GM21529 (cell line): ENCODE data around the gene CCDC178.

Source experiments
- ATAC-seq: cut with Tn5 transposase; IDR thresholded peaks from one replicate; pipeline ENCODE4 v1.9.1; 2021; ENCODE audit not compliant: unreplicated experiment

The CCDC178 gene

DNA sequence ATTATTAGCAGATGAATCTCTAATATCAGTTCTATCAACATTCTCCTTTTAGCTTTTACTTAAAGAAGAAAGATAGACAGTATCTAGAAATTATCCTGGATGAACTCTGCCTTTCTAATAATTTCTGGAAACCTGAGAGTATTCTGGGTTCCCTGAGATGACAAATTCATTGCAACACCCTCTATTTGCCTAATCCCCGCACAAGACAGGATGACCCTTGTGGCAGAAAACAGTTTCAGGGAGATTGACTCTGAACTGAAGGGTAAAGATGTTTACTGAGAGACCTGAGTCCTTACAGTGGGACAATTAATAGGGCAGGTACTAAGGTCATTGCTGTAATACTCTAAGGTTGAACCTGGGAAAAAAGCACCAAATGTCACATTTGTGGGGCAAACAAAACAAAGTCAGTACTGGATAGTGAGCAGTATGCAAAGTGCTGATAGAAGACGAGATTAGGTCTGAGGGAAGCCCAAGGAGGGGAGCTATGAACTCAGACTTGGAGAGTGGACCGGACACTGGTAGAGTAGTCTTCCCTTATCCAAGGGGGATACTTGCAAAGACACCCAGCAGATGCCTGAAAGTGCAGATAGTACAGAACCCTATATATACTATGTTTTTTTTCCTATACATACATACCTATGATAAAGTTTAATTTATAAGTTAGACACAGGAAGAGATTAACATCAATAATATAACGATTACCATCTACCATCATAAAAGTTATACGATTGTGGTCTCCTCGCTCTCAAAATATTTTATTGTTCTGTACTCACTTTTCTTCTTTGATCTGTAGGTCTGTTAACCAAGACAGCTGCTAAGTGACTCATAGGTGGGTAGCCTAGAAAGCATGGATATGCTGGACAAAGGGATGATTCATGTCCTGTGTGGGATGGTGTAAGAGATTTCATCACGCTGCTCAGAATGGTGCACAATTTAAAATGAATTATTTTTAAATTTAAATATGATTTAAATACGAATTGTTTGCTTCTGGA is 519.4 kb downstream of the CCDC178 start:
- no peak for ATAC-seq

DNA sequence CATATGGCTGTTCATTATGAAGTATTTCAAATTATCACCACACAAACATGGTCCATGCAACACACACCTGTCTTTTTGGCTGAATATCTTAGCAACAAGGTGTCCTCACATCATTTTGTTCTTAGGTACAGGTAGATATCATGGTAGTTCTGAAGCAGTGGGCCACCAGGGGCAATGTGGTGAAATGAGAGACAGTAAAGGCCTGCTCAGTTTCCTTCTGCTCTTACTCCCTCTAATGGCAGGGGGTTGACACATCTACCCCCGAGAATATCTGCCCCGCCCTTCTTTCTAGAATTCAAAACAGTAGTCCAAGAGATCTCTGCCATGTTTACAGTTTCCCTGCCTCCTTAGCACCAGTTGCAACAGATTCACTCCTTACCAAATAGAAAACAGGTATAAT is 520.7 kb downstream of the CCDC178 start:
- peak; percentile 97 for ATAC-seq

DNA sequence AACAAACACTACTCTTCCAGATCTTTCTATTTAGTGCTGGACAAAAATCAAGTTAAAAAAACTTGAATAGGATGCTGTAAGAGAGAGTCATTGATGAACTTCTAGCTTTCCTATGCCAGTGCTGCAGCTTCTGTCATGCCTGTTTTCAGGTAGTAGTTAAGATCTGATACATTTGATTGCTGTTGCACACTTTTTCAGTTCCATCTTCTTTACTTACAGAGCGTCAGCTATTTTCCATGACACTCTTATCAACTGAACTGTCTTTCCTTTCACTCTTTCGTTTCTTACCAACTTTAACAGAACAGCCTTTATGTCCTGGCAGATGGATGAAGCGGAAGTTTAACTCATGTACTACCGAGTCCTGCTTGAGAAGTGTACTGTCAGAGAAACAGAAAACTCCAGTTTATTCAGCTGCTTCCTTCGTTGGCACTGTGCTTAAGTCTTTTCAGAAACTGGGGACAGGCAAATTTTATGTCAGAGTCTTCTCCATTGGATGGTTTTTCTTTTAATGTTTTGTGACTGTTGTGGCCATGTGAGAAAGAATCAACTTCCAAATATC is 521.8 kb downstream of the CCDC178 start:
- ATAC-seq, result no peak

DNA sequence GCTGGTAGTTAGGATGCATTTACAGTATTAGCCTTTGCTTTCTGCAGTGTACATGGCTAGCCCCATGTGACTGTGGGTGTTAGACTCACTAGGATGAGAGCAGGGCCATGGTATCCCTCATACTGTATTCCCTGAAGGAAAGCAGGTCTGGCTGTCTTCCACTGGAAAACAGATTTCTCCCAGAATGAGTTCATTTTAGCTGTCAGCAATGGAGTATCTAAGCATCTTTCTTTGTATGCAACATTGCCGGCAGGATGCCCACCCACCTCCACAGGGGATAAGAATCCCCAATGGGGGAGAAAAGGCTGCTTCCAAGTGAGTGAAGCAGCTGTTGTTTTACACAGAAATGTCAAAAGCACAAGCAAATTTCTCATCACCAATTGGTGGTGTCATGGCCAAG is 525.0 kb downstream of the CCDC178 start:
- ATAC-seq, result no peak

DNA sequence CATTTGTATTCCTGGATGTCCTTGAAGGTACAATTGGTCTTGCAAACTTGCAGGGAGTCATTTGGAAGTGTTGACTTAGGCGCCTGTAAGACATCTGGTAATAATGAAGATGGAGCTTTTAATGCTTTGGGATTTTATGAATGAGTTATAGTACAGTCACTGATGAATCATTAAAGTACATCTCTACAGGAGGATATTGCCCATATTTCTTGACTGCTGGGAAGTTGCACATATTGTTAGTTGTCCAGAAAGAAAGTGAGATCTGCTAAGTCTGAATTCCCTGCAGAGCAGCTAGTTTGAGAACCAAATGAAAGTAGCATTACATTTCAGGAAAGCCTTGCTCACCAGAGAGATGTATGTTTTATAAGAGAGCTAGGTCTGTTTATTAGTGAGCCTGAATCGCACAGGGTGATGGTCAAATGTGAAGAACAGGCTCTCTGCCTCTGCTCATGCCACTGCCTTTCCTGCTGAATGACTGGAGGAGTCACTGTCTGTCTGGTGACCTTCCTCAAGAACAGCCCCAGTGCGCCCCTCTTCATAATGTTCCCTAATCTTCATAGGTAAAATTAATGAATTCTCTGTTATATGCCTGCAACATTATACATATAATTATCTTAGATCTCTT is 528.7 kb downstream of the CCDC178 start:
- no peak for ATAC-seq

DNA sequence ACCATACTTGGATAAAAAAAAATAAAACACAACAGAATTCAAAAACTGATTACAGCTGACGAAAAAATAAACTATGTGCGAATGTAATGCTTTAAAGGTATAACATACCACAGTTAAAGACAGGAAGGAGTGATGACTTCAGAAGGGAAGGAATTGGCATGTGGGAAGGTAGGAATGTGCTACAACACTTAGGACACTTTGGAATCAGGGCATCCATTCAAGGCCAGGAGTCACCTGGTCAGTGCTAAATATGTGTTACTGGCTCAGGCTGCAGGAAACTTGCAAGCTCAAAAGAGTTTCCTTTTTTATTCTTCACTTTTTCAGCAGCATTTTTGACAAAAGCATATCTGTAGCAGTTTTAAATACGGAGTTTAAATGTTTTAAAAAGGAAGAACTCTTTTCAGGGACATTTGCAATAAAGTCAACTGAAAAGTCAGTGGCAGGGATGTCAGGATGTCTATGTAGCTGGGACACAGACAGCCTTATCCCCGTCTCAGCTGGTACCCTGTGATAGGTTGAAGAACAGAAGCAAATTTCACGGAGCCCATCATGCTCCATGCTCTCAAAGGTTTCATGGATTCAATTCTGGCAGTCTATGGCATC is 529.7 kb downstream of the CCDC178 start:
- no peak for ATAC-seq

DNA sequence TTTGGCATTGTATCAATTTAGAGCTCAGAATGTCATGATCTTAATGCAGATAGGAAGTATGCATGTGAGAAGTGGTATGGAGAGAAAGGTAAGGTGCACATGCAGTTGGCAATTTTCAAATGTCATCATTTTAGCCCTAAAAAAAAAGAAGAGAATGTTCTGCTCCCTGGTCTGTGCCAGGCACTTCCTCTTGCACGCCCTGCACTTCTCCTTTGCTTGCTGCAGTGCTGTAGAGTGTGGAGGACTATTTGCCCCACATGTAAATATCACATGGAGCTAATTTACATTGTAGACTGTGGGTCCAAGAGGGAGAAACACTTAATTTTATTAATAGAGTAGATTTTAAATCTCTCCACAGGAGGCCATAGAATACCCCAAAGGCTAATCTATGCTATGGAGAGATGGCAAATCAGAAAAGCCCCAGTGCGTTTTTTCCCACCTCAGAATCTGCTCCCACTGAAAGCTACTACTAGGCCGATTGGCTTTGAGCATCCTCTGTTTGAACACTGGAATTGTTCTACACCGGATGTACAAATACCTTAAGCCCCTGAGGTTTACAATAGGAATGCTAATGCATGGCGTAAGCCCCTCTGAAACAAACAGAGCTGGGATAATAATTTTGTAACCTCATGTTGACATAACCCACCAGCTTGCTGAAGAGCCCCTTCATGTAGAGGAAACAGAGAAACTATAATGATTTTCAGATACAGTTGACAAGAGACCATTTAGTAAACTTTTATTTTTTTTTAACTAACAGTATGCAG is 530.5 kb downstream of the CCDC178 start:
- no peak for ATAC-seq

DNA sequence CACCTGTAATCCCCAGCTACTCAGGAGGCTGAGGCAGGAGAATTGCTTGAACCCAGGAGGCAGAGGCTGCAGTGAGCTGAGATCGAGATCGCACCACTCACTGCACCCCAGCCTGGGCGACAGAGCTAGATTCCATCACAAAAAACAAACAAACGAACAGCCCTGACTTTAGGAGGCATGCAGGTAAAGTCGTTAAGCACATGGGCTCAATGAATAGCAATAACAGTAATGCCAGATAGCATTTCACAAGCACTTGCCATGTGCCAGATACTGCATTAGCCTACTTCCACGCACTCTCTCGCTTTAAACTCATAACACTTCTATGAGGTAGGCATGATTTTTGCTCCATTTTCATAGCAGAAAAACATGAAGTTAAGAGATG is 532.1 kb downstream of the CCDC178 start:
- no peak for ATAC-seq

DNA sequence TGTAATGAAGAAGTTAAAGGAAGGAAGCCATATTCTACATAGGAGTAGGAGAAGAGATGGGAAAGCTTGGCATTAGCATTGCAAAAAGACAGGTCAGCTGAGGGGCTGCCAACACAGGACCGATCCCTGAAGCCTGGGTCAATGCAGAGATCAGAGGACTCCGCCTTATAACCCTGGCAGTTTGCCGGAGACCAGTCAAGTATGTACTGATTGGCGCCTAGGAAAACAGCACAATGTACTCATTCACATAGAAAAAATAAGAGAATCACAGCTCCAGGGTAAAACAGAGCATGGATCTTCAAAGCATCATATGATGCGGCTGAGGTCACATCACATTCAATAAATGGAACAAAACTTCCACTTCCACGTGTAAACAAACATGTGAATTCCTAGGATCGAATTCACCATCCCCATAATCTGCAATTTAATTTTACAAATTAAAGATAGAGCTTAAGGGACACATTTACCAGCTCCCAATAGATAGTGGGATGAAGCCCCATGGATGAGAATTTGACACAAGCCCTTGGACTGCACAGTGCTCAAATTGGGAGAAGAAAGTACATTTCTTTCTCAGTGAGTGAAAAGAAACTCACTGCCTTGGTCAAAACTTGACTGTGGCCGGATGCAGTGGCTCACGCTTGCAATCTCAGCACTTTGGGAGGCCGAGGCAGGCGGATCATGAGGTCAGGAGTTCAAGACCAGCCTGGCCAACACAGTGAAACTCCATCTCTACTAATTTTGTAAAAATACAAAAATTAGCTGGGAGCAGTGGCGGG is 532.7 kb downstream of the CCDC178 start:
- ATAC-seq, result no peak

DNA sequence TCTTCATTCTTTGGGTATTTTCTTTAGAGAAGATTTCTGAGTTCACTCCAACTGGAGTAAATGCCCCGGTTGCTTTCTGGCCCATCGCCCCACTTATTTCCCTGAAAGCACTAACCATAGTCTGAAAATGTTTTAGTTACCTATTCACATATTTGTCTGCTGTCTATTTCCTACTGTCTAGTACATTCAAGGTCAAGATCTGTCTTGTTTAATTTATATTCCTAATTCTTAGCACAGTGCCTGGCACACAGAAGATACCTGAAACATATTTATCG is 533.3 kb downstream of the CCDC178 start:
- no peak for ATAC-seq

DNA sequence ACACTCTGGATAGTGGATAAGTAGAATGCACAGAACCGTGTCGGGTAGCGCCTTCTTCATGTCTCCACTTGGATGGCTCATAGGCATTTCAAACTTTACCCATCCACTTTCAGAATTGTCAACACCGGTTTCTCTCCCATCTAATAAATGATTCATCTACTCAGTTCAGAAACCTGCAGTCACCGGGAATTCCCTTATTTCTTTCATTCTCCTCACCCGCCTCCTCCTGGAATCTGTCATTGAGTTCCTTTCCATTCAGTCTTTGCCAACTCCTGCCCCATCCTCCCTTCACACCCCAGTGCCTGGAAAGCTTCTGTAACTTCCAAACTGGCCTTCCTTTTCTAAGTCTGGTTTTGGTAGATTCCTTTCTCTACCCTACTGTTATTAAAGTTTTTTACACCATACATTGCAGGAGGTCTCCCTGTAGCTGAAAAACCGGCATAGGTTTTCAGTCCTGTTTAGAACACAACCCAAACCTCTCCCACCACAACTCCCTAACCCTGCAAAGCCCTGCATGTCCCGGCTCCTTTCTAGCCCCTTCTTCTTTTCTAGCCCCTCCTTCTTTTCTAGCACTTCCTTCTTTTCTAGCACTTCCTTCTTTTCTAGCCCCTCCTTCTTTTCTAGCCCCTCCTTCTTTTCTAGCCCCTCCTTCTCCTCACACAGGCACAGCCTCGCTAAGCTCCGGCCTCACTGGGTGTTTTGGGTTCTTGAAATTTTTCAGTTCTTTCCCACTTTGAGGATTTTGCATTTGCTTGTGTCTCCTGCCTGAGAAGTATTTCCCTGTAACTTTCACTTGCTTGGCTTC is 533.8 kb downstream of the CCDC178 start:
- no peak for ATAC-seq

DNA sequence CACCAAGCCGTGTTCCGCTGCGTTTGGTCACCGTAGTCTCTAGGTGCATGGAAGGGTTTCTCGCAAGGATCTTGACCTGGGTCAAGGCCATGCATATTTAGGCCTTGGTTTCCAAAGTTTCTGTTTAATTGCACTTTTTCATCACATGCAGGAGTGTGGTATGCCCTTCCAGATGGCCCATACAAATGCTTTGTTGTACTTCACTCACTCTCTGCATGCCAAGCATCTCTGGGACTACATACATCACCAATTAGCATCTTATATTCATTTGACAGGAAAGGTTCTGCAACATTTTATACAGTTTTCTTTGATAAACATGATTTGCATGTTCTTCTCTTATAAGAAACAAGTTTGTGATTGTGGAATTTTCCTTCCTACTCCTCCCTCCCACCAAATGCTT is 534.9 kb downstream of the CCDC178 start:
- no peak for ATAC-seq

DNA sequence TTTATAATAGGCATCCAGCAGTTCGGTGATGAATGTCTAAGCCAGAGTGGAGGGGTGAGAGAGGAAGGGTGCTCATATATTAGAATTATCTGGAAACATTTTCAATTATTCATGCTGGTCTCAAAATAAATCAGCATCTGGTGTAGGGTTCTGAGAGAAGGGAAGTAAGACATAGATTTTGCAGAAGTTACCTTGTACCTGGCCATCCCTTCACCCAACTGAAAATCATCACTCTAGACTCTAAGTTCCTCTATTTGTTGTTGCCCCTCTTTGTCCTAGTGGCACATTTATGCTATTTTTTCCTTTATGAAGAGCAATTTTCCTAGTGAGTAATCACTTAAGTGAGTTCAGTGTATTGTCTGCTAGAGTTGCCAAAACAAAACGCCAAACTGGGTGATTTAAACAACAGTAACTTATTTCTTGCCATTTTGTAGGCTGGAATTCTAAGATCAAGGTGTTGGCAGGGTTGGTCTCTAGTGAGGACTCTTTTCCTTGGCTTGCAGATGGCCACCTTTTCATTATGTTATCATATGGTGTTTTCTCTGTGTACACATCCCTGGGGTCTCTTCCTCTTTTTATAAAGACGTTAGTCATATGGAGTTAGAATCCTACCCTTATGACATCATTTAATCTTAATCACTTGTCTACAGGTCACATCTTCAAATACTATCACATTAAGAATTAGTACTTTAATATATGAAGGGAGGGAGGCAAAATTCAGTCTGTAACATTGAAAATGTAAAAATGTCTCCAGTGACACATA is 537.8 kb downstream of the CCDC178 start:
- ATAC-seq, result no peak

DNA sequence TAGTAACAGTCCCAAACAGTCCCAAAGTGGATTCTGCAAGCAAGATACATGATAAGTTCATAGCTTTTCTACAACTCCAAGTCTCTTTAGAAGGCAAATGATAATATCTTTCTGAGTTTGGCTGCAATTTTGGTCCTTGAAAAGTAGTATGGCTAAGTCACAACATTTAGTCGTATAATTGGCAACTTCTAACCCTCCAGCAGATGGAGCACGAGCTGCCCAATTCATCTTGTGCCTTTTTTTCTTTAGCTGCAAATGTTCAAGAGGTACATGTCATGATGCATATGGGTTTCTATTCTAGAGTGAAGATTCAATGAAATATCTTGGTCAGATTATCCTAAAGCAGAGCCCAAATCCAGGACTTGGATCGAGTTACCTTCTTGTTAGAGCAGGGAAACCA is 540.7 kb downstream of the CCDC178 start:
- ATAC-seq, result no peak

DNA sequence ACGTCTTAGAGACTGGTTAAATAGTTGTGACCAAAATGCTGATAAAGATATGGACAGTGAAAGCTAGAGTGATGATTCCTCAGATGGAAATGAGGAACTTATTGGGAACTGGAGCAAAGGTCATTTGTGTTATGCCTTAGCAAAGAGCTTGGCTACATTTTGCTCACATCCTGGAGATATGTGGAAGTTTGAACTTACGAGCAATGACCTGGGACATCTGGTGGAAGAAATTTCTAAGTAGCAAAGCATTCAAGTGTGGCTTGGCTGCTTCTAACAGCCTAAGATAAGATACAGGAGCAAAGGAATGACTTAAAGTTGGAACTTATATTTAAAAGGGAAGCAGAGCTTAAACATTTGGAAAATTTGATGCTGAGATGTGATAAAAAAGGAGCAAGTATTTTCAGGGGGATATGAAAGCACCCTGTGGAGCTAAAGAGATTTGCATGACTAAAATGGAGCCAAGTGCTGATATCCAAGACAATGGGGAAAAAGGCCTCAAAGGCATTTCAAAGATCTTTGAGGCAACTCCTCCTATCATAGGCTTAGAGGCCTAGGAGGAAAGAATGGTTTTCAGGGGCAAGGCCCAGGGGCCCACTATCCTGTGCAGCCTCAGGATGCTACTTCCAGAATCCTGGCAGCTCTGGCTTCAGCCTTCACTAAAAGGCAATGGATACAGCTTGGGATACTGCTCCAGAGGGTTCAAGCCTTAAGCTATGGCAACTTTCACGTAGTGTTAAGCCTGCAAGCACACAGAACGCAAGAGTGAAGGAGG is 543.6 kb downstream of the CCDC178 start:
- no peak for ATAC-seq

DNA sequence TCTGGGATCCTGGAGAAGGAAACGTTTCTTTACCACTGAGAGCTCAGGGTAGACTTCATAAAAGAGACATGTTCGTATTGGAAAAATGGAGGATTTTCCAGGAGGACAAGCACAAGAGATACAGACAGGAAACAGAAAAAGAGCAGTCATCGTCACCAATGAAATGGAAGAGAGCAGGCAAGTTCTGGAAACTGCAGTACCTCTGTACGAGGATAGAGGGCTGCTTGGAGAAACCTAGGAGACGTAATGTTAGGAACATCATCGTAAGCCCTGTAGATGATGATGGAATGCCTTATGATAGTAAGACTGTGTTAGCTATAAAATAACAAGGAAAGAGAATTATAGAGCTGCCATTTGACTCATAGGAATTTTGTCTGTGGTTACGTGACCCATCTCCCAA is 546.6 kb downstream of the CCDC178 start:
- no peak for ATAC-seq

DNA sequence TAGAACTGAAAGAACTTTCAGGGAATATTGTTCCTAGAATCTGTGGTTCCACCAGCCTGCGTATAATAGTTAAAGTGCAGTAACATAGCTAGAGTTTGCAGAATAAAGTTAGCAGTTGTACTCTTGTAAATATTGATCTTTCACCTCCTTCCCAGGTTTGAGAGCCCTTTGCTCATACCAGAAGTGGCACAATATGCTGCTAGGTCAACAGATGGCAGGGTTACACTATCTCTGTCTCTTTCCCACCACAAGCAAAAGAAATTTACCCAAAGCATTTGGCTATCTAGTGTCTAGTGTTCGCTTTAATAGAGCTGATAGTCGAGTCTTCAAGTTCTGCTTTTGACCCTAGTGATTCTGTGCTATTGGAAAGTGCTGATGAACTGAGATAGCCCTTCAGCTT is 548.7 kb downstream of the CCDC178 start:
- no peak for ATAC-seq

DNA sequence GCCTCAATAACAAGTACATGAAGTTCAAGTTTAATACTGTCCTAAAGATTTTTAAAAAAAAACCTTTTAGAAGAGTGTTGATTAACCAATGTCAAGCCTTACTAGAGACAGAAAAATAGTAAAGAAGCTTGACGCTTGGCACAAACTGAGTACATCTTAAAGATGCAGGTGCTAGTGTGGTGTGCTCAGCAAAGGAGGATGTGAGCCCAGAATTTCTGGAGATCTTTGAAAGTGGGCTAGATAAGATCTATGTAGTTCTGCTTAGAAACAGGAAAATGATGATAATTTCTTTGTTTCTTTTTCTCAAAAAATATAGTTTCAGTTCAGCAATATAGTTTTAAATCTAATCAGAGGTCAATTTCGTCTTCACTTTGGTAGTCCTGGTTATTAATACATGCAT is 549.4 kb downstream of the CCDC178 start:
- peak; percentile 63 for ATAC-seq
